Stimulated activated CD4-positive, alpha-beta T cell treated with anti-CD3 and anti-CD28 coated beads, Interleukin-2, amount 100 ng/mL, for 4 hours (primary cell): ENCODE measurements around the gene CYLD.

ENCODE experiments used
- DNase-seq: peaks from one replicate; pipeline ENCODE4 v3.0.0-alpha.2; 2020; ENCODE audit warnings: low read depth

Gene CYLD

DNA sequence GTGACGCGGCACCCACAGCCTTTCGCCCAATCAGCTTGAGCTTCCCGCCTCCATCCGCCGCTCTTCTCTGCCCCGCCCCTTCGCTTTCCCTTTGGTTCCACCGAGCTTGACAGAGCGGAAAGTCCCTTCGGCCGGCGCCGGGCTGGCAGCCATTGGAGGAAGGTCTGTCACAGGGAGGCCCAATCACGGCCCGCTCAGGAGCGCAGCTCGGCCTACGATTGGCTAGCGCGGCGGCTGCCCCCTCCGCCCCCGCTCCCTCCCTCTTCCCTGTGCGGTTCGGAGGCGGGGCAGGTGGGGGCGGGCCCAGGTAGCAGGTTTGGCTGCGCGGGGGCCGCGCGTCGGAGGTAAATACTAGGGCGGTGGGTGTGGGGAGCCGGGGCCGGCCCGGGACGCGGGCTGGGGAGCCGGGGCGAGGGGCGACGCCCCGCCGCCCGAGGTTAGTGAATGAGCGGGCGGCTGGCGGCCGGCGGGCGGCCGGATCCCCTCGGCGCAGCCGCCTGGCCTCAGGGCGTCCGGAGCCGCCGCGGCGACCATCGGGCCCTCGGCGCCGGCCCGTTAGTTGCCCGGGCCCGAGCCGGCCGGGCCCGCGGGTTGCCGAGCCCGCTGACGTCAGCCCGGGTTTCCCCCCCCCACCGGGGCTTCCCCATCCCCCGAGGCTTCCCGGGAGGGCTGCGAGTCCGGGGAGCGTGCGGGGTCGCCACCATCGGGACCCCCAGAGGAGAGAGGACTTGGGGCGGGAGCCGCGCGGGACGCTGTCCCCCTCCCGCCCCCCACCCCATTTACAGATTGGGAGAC, at the start of gene CYLD:
TSS of gene CYLD (plus strand) at position 306 of the 795 bp plus-strand sequence. CDS start 7,613 bp downstream, outside the sequence.
- DNase-seq = peak; percentile 100

DNA sequence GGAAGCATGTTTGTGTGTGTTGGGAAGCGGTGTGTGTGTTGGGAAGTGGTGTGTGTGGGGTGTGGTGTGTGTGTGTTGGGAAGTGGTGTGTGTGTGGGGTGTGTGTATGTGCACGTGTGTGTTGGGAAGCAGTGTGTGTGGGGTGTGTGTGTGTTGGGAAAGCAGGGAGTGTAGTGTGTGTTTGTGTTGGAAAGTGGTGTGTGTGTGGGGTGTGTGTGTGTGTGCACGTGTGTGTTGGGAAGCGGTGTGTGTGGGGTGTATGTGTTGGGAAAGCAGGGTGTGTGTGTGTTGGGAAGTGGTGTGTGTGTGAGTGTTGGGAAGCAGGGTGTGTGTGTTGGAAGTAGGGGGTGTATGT, 49.3 kb upstream of the CYLD start:
- no peak for DNase-seq

DNA sequence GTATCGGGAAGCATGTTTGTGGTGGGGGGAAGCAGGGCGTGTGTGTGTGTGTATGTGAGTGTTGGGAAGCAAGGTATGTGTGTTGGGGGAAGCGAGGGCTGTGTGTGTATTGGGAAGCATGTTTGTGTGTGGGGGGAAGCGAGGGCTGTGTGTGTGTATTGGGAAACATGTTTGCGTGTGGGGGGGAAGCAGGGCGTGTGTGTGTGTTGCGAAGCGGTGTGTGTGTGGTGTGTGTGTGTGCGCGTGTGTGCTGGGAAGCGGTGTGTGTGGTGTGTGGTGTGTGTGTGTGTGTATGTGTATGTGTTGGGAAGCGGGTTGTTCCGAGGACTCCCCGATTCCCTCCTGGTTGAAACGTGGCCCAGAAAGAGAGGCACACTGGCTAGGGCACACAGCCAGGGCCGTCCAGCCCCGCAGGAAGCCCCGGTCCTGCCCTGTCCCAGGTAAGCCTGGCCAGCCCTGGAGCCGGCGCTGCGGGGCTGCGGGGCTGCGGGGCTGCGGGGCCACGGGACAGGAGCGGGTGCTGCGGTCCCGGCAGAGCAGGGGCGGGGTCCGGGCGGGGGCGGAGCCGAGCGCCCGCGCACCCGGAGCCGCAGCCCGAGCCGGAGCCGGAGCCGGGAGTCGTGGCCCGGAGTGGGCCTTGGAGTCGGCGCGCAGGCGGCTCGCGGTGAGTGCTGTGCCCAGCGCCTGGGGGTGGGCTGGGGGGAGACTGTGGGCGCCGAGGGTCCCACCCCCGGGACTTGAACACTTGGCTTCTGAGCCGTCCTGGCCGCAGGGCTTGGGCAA, 48.7 kb upstream of the CYLD start, which contains the start of gene NOD2:
TSS of gene NOD2 (plus strand) at position 608 of the 783 bp plus-strand sequence. CDS start 5,890 bp downstream, outside the sequence.
- no peak for DNase-seq

DNA sequence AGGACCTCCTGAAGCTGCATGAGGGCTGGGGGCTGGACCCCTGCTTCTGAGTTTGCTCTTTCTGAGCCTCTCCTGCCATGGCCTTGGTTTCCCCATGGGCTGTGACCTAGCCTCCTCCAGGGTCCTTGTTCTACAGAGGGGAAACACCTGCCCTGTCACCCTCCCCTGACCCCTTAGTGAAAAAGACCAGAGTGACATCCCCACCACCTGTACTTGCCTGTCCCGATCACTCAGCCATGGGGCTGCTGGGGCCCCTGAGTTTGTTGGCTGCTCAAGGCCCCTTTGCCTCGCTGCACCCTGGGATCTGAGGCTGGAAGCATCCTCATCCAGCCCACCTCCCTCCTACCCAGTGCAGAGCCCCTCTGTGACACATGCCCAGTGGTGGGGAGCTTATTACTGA, 47.7 kb upstream of the CYLD start:
- DNase-seq = no peak

DNA sequence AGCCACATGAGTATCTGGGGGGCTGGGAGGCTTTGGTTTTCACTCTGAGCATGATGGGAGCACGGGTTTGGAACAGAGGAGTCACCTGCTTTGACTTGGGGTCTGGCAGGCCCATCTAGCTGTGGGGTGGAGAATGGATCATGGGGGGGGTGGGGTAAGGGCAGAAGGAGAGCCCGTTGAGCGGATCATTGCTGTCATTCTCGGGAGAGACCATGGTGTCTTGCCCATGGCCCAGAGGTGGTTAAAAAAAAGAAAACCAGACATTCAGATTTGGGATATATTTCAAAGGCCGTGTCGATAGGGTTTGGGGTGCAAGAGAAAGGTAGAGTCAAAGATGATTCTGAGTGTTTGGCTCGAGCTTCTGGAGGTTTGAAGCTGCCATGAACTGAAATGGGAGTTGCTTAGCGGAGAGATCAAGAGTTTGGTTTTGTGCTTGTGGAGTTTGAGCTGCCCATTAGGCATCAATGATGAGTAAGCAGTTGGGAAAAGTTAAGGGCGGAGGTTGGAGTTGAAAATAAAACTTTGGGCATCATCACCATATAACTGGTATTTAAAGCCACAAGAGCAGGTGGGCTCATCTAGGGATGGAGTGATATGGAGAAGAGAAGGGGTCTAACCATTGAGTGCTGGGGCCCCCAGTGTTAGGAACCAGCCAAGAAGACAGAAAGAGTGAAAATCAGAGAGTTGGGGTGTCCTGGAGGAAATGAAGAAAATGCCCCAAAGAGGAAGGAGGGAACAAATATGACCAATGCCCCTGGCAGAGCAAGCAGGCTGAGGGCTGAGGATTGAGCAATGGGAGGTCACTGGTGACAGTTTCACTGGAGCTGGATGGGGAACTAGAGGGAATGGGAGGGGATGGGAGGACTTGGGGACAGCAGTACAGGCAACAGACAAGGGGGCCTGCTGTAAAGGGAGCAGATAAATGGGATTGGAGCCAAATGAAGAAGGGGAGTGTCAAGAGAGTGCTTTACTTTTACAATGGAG, 46.6 kb upstream of the CYLD start:
- no peak for DNase-seq

DNA sequence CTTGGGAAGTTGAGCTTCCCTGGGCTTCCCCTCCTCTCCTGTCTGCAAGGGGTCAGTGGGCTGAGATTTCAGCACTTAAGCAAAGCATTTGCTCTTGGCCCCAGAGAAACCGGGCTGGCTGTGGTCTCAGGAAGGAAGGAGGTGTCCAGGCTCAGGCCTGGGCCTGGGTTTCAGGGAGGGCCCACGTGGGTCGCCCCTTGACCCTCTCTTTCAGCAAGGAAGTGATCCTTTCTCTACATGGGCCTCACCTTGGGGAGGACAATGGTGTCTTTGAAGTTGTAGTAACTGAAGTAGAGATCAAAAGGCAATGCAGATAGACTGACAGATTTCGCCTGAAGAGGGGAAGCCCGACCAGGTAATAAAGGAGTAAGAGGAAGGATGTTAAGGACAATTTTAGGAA, 45.8 kb upstream of the CYLD start:
- DNase-seq = no peak

DNA sequence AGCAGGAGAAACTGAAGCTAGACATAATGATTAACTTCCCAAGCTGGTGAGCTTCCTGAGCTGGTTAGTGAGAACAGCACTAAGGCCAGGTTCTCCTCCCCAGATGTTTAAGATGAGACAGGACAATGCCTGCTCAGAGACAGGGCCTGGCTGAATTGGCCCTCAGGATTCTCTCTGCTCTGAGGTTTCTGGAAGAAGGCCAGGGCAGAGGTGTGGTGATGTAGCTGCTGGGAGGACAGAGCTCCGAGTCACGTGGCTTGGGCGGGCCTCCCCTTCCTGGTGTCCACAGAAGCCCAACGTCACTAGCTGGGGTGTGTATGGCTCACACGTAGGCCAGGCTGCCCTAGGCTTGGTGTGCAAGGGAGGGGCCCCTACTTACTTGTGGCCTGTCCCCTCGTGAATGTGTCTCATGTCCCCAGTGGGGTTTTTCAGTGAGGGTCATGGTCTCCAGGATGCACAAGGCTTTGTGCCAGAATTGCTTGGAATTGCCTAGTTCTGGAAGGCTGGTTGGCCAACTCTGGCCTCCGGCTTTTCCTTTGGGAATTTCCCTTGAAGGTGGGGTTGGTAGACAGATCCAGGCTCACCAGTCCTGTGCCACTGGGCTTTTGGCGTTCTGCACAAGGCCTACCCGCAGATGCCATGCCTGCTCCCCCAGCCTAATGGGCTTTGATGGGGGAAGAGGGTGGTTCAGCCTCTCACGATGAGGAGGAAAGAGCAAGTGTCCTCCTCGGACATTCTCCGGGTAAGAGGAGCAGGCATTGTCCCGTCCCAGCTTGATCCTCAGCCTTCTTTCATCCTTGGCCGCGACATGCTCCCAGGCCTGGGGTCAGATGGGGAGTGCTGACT, 45.1 kb upstream of the CYLD start:
- no peak for DNase-seq

DNA sequence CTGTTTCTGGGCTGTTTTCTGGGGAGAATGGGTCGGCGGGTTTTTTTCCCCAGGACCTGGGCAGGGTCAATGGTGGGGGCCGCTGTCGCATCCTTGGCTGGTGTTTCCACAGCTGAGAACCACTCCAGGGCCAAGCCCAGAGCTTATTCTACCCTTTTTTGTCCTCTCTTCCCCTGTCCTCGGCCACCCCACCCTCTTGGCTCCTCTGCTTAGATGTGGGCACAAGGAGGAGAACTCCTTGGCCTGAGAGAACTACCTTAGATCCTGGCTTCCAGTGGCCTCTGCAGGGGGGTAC, 44.5 kb upstream of the CYLD start:
- DNase-seq = no peak

DNA sequence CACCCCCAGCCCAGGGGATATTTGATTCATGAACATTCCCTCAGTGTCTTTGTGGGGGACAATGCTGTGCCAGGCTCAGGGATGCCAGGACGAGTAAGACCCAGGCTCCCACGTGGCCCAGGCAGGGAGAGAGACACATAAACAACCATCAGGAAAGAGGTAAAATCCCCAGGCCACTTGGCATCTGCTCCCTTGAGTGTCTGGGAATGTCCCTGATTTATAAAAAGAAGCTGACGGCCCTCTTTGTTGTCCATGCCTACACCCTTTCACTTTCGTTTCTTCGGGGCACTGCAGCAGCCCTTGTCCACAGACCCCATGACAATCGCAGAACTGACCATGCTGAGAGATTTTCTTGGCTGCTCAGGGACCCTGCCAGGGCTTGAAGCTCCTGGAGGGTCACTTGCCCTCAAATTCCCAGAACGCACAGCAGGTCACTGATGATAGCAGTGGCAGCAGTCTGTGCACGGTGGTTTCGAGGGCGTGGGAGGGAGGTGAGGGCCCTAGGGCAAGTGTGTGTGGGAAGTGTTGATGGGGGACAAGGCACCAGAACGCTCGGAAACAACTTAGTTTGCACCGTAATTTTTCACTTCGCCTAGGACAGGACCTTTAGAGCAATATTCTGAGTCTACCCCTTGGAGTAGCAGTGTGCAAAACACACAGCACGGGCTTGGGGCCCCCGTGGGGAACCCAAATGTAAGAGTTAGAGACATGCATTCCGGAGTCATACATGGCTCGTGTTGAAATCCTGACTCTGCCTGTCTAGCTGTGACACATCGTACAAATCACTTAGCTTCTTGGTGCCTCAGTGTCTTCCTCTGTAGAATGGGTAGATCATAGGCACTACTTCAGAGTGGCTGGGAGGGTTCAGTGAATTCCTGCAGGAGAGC, 43.8 kb upstream of the CYLD start:
- DNase-seq = no peak

DNA sequence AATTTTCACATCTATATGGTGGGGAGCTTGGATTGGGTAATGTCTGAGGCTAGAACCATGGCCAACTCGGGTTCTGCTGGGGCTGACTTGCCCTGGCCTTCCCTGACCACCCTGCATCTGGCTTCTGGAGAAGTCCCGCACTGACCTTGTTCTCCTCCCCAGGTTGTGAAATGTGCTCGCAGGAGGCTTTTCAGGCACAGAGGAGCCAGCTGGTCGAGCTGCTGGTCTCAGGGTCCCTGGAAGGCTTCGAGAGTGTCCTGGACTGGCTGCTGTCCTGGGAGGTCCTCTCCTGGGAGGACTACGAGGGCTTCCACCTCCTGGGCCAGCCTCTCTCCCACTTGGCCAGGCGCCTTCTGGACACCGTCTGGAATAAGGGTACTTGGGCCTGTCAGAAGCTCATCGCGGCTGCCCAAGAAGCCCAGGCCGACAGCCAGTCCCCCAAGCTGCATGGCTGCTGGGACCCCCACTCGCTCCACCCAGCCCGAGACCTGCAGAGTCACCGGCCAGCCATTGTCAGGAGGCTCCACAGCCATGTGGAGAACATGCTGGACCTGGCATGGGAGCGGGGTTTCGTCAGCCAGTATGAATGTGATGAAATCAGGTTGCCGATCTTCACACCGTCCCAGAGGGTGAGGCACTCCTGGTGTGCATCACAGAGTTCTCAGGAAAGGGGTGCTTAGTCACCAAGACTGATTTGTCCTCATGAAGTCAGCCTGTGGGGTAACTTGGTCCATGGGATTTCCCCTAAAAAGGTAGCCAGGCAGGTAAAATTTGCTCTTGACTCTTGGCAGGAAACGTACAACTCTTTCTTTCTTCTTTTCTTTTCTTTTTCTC, 42.3 kb upstream of the CYLD start:
- peak; percentile 66 for DNase-seq

DNA sequence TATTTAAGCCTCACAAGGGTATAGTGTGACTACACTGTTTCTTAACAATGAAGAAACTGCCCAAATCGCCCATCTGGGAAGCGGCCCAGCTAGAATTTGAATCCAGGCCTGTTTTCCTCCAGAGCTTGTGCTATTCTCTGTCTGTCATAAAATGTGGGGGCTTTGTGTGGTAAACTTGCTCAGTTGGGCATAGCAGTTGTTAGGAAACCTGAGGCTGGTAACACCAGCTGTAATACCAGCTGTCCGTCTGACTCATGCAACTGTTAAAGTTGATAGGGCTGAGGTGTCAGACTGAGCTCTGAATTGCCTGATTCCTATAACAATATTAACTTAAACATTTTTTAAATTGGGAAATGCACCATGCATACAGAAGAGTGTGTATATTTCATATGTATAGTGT, 39.2 kb upstream of the CYLD start:
- DNase-seq = no peak

DNA sequence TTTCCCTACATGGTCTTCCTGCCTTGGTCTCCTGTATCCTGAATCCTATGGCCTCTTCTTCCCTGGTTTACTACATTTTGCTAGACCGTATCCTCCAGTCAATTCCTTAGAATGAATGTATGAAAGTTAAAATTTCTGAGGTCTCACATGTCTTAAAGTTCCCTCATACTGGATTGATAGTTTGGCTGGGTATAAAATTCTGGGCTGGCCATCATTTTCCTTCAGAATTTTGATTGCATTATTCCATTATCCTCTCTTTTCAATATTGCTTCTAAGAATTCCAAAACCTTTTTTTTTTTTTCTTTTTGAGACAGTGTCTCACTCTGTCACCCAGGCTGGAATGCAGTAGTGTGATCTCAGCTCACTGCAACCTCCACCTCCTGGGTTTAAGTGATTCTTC, 37.6 kb upstream of the CYLD start:
- no peak for DNase-seq

DNA sequence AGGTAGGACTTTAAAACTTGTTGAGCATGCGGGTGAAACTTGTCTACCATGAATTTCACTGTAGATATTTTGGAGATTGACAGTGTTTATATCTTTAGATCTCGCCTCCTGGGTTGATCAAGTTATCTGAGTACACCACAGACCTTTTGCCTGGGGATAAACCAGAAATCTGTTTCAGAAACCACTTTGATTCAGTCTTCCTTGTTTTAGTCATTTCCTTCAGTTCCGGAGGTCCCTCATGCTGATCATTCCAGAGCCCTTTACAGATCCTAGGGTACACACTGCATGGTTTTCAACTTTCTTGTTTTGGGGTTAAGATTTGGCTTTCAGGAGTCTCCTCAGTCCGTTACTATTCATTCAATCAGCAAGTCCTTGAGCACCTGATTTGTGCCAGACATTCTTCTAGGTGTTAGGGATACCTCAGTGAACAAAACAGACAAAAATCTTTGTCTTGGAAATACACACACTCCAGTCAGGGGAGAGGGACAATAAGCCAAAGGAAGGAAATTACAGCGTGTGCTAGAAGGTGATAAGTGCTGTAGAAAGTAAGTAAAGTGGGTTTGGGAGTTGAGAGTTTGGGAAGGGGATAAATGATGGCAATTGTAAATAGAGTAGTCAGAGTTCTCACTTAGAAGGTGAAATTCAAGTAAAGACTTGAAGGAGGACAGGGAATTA, 36.3 kb upstream of the CYLD start:
- no peak for DNase-seq

DNA sequence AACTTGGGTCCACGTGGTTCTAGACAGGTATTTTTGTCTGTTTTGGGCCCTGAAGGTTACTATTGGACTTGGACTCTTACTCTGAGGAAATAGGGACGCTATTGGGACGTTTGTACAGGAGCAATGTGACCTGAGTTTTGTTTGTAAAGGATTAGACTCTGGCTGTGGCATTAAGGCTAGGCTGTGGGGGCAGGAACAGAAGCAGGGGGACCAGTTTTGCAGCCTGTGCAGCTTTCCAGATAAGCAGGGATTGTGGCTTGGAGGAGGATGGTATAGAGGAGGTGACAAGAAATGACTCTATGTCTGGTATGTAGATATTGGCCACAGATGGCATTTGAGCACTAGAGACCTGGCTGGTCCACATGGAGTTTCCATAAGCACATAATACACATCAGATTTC, 35.6 kb upstream of the CYLD start:
- DNase-seq = no peak

DNA sequence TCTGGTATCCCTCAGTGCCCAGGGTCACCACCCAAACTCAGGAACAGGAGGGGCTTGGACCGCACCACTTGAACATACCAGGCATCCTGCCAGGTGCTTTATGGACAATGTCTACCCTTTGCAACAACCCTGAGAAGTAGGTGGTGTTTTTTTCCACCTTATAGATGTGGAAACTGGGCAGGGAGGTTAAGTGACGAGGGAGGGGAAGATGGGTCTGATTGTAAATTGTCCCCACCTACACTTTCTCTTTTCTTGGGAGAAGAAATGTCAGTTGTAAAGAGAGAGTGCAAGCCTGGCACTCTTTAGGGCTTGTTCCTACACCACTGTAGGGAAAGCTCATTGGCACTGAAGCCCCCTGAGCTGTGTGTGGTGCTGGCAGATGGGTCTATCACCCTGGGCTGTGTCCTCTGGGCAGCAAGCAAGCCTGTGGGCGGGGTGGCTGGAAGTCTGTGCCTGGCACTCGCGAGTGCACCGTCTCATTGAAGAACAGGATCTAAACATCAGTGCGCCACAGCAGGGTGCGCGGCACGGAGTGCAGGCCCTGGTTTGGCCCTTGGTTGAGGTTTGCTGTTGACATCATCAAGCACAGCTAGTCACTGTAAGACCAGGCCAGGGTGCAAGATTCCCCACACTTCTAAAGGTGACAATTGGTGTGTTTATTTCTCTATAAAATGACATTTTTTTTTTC, 33.4 kb upstream of the CYLD start:
- DNase-seq = no peak

DNA sequence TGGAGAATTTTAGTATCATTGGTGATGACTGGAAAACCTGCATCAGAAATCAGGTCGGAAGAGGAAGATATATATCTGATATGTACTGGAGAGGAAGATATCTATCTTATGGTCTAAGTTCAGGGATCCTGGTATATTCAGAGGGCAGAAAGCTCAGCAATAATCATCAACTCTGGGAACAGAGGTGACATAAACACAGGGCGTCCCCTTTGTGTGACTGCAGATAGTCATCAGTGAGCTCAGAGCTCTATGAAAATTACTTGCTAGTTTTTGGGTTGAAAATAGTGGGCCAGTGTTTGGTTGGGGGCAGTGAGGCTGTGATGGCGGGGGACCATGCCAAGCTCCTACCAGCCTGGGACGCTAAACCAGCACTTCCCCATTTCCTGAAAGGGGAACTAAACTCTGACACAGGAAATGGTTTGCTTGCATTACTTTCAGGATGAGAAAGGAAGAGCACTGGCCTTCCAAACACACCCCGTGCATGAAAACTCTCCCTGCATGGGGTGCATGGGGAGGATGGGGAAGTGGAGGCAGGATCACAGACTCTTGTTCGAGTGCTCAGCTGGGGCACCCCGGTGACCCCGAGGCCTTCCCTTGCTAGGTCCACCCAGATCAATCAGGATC, 32.7 kb upstream of the CYLD start:
- no peak for DNase-seq

DNA sequence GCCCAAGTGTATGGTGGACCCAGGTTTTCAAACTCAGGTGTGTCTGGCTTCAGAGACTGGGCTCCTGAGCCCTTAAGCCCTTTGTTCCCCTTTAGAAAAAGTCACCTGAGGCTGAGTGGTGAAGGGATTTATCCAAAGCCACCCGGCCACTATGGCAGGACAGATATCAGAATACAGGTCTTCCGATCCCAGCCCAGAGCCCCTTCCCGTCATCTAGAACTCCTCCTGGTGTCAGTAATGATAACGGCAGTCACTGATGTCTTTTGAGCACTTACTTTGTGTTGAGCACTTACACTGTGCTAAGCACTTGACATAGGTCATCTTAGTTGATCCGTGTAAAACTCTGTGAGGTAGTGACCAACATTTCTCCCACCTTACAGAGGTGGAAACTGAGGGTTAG, 31.9 kb upstream of the CYLD start:
- no peak for DNase-seq

DNA sequence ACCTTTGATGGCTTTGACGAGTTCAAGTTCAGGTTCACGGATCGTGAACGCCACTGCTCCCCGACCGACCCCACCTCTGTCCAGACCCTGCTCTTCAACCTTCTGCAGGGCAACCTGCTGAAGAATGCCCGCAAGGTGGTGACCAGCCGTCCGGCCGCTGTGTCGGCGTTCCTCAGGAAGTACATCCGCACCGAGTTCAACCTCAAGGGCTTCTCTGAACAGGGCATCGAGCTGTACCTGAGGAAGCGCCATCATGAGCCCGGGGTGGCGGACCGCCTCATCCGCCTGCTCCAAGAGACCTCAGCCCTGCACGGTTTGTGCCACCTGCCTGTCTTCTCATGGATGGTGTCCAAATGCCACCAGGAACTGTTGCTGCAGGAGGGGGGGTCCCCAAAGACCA, 30.8 kb upstream of the CYLD start:
- no peak for DNase-seq
